B cell (primary cell): ENCODE measurements around the gene NRG4. TPM values are rescaled to one million over a fixed set of nuclear protein-coding genes. Genes with fewer than 3 reads are reported as not detected.

ENCODE experiments used
- ATAC-seq: fragments of 200-7000 bp; cut with Tn5 transposase; one replicate; pipeline ENCODE4 v1.10.0; 2021; ENCODE audit warnings: low read depth, mild to moderate bottlenecking, moderate number of reproducible peaks, moderate library complexity
- CTCF ChIA-PET: fragments of 350-600 bp; sonication (Branson Sonifier 250); formaldehyde crosslinking; loops from one replicate; lab custom pipeline; 2021; ENCODE audit warnings: antibody characterized with exemption, inconsistent platforms; lab: Charles Lee
- POLR2A ChIA-PET: fragments of 350-600 bp; sonication (Branson Sonifier 250); formaldehyde crosslinking; loops from one replicate; lab custom pipeline; 2021; ENCODE audit warnings: antibody characterized with exemption; lab: Charles Lee
- DNase-seq: peaks from one replicate; pipeline ENCODE4 v3.0.0; 2013
- H2AFZ ChIP-seq: 2 replicates; pipeline ENCODE4 v1.6.1; 2012; ENCODE audit warnings: mild to moderate bottlenecking, low read depth, low read length; ENCODE audit not compliant: insufficient read depth, poor library complexity, severe bottlenecking
- H3K27ac ChIP-seq, 2 donors: 1 replicate in 1 of 2; 2 replicates in 1 of 2; pipeline ENCODE4 v1.5.1; 2012 to 2013; ENCODE audit warnings: low read length in 2 of 2, mild to moderate bottlenecking in 2 of 2, moderate library complexity in 1 of 2
- H3K27me3 ChIP-seq, 4 experiments: fragments of 200-600 bp in 1 of 4; sonication (generic) in 1 of 4; replicated peaks in 1 of 4; 1 replicate in 2 of 4; 2 replicates in 2 of 4; pipeline versions ENCODE4 v1.6.1 to v1.7.0; 2013 to 2016; ENCODE audit warnings: low read length in 3 of 4, mild to moderate bottlenecking in 2 of 4, mixed read lengths in 1 of 4, moderate library complexity in 1 of 4; ENCODE audit not compliant: insufficient read depth in 4 of 4, control insufficient read depth in 3 of 4; ENCODE audit errors: control extremely low read depth in 1 of 4
- H3K36me3 ChIP-seq, 2 experiments: replicated peaks in 1 of 2; 1 replicate in 1 of 2; 2 replicates in 1 of 2; pipeline versions ENCODE4 v1.6.1 to v1.7.1; 2013; ENCODE audit warnings: low read length in 1 of 2; ENCODE audit not compliant: insufficient read depth in 2 of 2, control insufficient read depth in 1 of 2; ENCODE audit errors: control extremely low read depth in 1 of 2, extremely low read depth in 1 of 2
- H3K4me1 ChIP-seq, 2 donors: fragments of 200-600 bp in 1 of 2; sonication (generic) in 1 of 2; 1 replicate in 1 of 2; 2 replicates in 1 of 2; pipeline versions ENCODE4 v1.5.1 to v1.6.1; 2013 to 2017; ENCODE audit warnings: low read length in 2 of 2; ENCODE audit not compliant: control insufficient read depth in 2 of 2, insufficient read depth in 2 of 2
- H3K4me2 ChIP-seq: replicated peaks from 2 replicates; pipeline ENCODE3; 2012; ENCODE audit warnings: mild to moderate bottlenecking, low read depth, low read length; ENCODE audit not compliant: poor library complexity, severe bottlenecking
- H3K4me3 ChIP-seq, 5 experiments: fragments of 200-600 bp in 1 of 5; sonication (generic) in 1 of 5; 1 replicate in 3 of 5; 2 replicates in 2 of 5; pipeline versions ENCODE4 v1.5.1 to v1.7.0; 2011 to 2016; ENCODE audit warnings: low read length in 4 of 5, mild to moderate bottlenecking in 4 of 5, low read depth in 2 of 5, control low read depth in 1 of 5, moderate library complexity in 1 of 5; ENCODE audit not compliant: insufficient read depth in 1 of 5; ENCODE audit errors: control extremely low read depth in 1 of 5, extremely low read depth in 1 of 5
- H3K79me2 ChIP-seq: fragments of 200-600 bp; sonication (generic); one replicate; pipeline ENCODE4 v1.6.0; 2016; ENCODE audit warnings: low read length; ENCODE audit not compliant: control insufficient read depth, insufficient read depth
- H3K9ac ChIP-seq: fragments of 200-600 bp; sonication (generic); 2 replicates; pipeline ENCODE4 v1.6.1; 2017; ENCODE audit warnings: mild to moderate bottlenecking, low read length, moderate library complexity
- H3K9me3 ChIP-seq, 3 donors: one replicate each; pipeline versions ENCODE4 v1.6.1 to v1.7.1; 2013; ENCODE audit warnings: low read length in 2 of 3; ENCODE audit not compliant: control insufficient read depth in 2 of 3, insufficient read depth in 1 of 3; ENCODE audit errors: control extremely low read depth in 1 of 3
- H4K20me1 ChIP-seq: 2 replicates; pipeline ENCODE4 v1.6.0; 2012; ENCODE audit warnings: mild to moderate bottlenecking, low read length; ENCODE audit not compliant: insufficient read depth, control insufficient read depth, poor library complexity, severe bottlenecking
- H3K27ac Mint-ChIP-seq: one replicate; pipeline ENCODE4 v1.8.0; 2021; ENCODE audit warnings: mixed read lengths
- H3K27me3 Mint-ChIP-seq: one replicate; pipeline ENCODE4 v1.8.0; 2021; ENCODE audit warnings: mixed read lengths
- H3K4me1 Mint-ChIP-seq: one replicate; pipeline ENCODE4 v1.8.0; 2021; ENCODE audit warnings: mixed read lengths
- H3K4me3 Mint-ChIP-seq: one replicate; pipeline ENCODE4 v1.8.0; 2021; ENCODE audit warnings: mixed read lengths
- H3K9me3 Mint-ChIP-seq: one replicate; pipeline ENCODE4 v1.8.0; 2022; ENCODE audit warnings: mixed read lengths; ENCODE audit not compliant: insufficient read depth
- EZH2 ChIP-seq: IDR thresholded peaks from 2 replicates; pipeline ENCODE4 v1.6.1; 2012; ENCODE audit warnings: borderline replicate concordance, low read depth, mild to moderate bottlenecking, moderate library complexity, low read length; ENCODE audit not compliant: insufficient read depth, poor library complexity, severe bottlenecking
- WGBS: methylation state at CpG from one replicate; pipeline ENCODE4 v1.1.5; 2013; ENCODE audit warnings: missing lambda C conversion rate; ENCODE audit not compliant: insufficient coverage; 5-methylcytosine and 5-hydroxymethylcytosine counted together
- intact Hi-C: fragments of 100-400 bp; cut with micrococcal nuclease; formaldehyde crosslinking; loops from one replicate; pipeline ENCODE4 v1.10.0; 2022
- polyA plus RNA-seq: library from polyadenylated mRNA; depleted of rRNA; stranded (reverse); fragments of >200 nt; gene quantifications from 2 replicates; pipeline ENCODE4 v1.2.3, GENCODE V29; 2012
- total RNA-seq, 2 donors: library from RNA; stranded (reverse); fragments of 120-200 nt in 1 of 2; gene quantifications; 1 replicate in 1 of 2; 2 replicates in 1 of 2; pipeline versions ENCODE4 v1.2.3 to v1.2.4, GENCODE V29; 2013 to 2022
- TF ChIP-seq, protein P1 (sequence below): fragments of 200-600 bp; IDR thresholded peaks from one replicate; pipeline ENCODE4 v1.8.0; 2022; ENCODE audit warnings: antibody characterized with exemption, mild to moderate bottlenecking

NRG4 gene
- total and polyA plus RNA-seq, 2 donors (not counting 1 experiment from before 2014, with no cell fraction given) = 0.37 TPM; not detected in 1

GRCh38 chr15:75966073-75966472 is 46.2 kb downstream of the NRG4 start:
- Mint-ChIP-seq H3K9me3 (no peaks in the 10 kb centered on the region), H3K27ac (no peak overlapping the region), H3K27me3 (peaks cover 3% of the 10 kb centered on the region), H3K4me3 (no peak overlapping the region), H3K4me1 (no peaks in the 10 kb centered on the region)
- Histone ChIP-seq H3K4me3 (no peak overlapping the region), H2AFZ (no peak overlapping the region), H3K9me3 (peaks cover 0 to 3% (median 0%) of the 10 kb centered on the region in 3 donors), H3K9ac (no peak overlapping the region), H3K4me2 (no peak overlapping the region), H3K79me2 (no peaks in the 10 kb centered on the region), H3K27ac (no peak overlapping the region), H3K36me3 (no peaks in the 10 kb centered on the region), H3K4me1 (no peaks in the 10 kb centered on the region), H4K20me1 (no peaks in the 10 kb centered on the region), H3K27me3 (peaks cover 0 to 3% (median 0%) of the 10 kb centered on the region in 4 experiments)
- intact Hi-C loops = no loop called here
- CTCF ChIA-PET = interaction anchor here (0.6 kb wide), 1 partner anchor 82 kb away, joined by 6 read pairs; no protein-coding TSS in a partner anchor
- WGBS = no CpG with 5 or more reads among the region's 2 CpGs
- TF ChIP-seq, protein P1, sequence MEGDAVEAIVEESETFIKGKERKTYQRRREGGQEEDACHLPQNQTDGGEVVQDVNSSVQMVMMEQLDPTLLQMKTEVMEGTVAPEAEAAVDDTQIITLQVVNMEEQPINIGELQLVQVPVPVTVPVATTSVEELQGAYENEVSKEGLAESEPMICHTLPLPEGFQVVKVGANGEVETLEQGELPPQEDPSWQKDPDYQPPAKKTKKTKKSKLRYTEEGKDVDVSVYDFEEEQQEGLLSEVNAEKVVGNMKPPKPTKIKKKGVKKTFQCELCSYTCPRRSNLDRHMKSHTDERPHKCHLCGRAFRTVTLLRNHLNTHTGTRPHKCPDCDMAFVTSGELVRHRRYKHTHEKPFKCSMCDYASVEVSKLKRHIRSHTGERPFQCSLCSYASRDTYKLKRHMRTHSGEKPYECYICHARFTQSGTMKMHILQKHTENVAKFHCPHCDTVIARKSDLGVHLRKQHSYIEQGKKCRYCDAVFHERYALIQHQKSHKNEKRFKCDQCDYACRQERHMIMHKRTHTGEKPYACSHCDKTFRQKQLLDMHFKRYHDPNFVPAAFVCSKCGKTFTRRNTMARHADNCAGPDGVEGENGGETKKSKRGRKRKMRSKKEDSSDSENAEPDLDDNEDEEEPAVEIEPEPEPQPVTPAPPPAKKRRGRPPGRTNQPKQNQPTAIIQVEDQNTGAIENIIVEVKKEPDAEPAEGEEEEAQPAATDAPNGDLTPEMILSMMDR = no peak
- TF ChIP-seq EZH2 = no peak
- DNase-seq (no peak), ATAC-seq (no peak)
- POLR2A ChIA-PET = no interaction called here

DNA sequence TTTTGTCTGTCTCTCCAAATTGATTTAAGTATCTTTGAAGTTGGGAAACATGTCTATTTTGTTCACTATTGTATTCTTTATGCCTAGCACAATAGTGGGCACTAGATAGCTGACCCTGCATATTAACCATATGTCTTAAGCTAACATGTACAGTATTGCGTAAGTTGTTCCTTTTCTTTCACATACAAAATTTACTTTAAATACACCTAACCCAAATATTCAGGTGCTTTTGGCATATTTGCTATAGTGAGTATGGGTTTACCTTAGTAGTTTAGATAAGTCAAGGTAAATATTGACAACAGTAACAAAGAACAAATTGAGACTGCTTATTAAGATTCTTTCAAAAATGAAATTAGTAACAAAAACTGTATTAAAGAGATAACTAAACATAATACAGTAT is 50.9 kb downstream of the NRG4 start:
- no peaks in the 10 kb centered on the region for H3K36me3 ChIP-seq
- CTCF ChIA-PET = no interaction called here
- no peak overlapping the region for H3K4me2 ChIP-seq
- H3K4me3 Mint-ChIP-seq = no peak overlapping the region
- H3K9ac ChIP-seq = no peak overlapping the region
- H3K27ac ChIP-seq = no peak overlapping the region
- peaks cover 0 to 3% (median 0%) of the 10 kb centered on the region in 4 experiments for H3K27me3 ChIP-seq
- intact Hi-C loops = no loop called here
- H3K4me1 ChIP-seq = no peaks in the 10 kb centered on the region
- no peak overlapping the region for H3K4me3 ChIP-seq
- no peak for ATAC-seq
- POLR2A ChIA-PET = no interaction called here
- H3K4me1 Mint-ChIP-seq = no peaks in the 10 kb centered on the region
- no peaks in the 10 kb centered on the region for H3K9me3 Mint-ChIP-seq
- H3K27me3 Mint-ChIP-seq = peaks cover 10% of the 10 kb centered on the region
- no peaks in the 10 kb centered on the region for H4K20me1 ChIP-seq
- H3K9me3 ChIP-seq = peaks cover 0 to 3% (median 0%) of the 10 kb centered on the region in 3 donors
- TF ChIP-seq EZH2 = no peak
- TF ChIP-seq, protein P1 = no peak
- no peaks in the 10 kb centered on the region for H3K79me2 ChIP-seq
- no CpG with 5 or more reads among the region's 1 CpG for WGBS
- DNase-seq = no peak
- H2AFZ ChIP-seq = no peak overlapping the region
- no peak overlapping the region for H3K27ac Mint-ChIP-seq
